ENCODE measurements around the gene NPIPA1.
"Not testable (repeated sequence)": the region's sequence is repeated elsewhere in the genome, so short reads cannot be mapped to it uniquely, and the experiment has no call there.

Gene NPIPA1

GRCh38 chr16:14963281-14964173, 26.3 kb downstream of the NPIPA1 start:
- H3K36me3 ChIP-seq, result no peaks in the 10 kb centered on the region
- H3K27me3 ChIP-seq, result no peaks in the 10 kb centered on the region
- no peaks in the 10 kb centered on the region for H3K9me3 ChIP-seq
- H3K4me1 ChIP-seq, result no peaks in the 10 kb centered on the region
- no peak overlapping the region for H3K27ac ChIP-seq
- H3K4me3 ChIP-seq, result no peak overlapping the region
- intact Hi-C loops (cut with DNase I; ENCODE audit: low total_unique reads), result no loop called here
- no peak for TF ChIP-seq CTCF (IDR thresholded peaks at IDR 0.05)
- peak in 1 of 2 donors; percentile 61 for DNase-seq

GRCh38 chr16:14965328-14965727, 28.1 kb downstream of the NPIPA1 start:
- no peaks in the 10 kb centered on the region for H3K27me3 ChIP-seq
- peak in 1 of 2 donors; percentile 63 for DNase-seq
- no peaks in the 10 kb centered on the region for H3K36me3 ChIP-seq
- intact Hi-C loops (cut with DNase I; ENCODE audit: low total_unique reads), result no loop called here
- no peaks in the 10 kb centered on the region for H3K9me3 ChIP-seq
- TF ChIP-seq CTCF (IDR thresholded peaks at IDR 0.05), result no peak
- no peak overlapping the region for H3K4me3 ChIP-seq
- H3K27ac ChIP-seq, result no peak overlapping the region
- H3K4me1 ChIP-seq, result no peaks in the 10 kb centered on the region

- H3K4me1 ChIP-seq; H3K9me3 ChIP-seq; DNase-seq; H3K27me3 ChIP-seq; H3K4me3 ChIP-seq; H3K27ac ChIP-seq; H3K36me3 ChIP-seq; intact Hi-C loops (cut with DNase I; ENCODE audit: low total_unique reads): not testable (repeated sequence)
Observed at GRCh38 chr16:14969795-14970194, 32.6 kb downstream of the NPIPA1 start.

GRCh38 chr16:14971621-14972228, 34.5 kb downstream of the NPIPA1 start:
- DNase-seq; intact Hi-C loops (cut with DNase I; ENCODE audit: low total_unique reads); H3K27ac ChIP-seq; H3K9me3 ChIP-seq; H3K4me3 ChIP-seq; H3K27me3 ChIP-seq; H3K36me3 ChIP-seq: not testable (repeated sequence)
- peaks cover 0 to 19% (median 1%) of the 10 kb centered on the region in 4 donors for H3K4me1 ChIP-seq

- H3K27ac ChIP-seq, result peak overlapping the region; percentile 81 to 86
- H3K27me3 ChIP-seq; DNase-seq; H3K36me3 ChIP-seq; intact Hi-C loops (cut with DNase I; ENCODE audit: low total_unique reads); H3K9me3 ChIP-seq: not testable (repeated sequence)
- H3K4me3 ChIP-seq, result peak overlapping the region; percentile 60 to 61
- peaks cover 0 to 24% (median 1%) of the 10 kb centered on the region in 4 donors for H3K4me1 ChIP-seq
Observed at GRCh38 chr16:14973785-14974322, 36.6 kb downstream of the NPIPA1 start.

- Histone ChIP-seq H3K27ac (peak overlapping the region; percentile 81 to 86), H3K4me1 (peaks cover 0 to 29% (median 1%) of the 10 kb centered on the region in 4 donors), H3K4me3 (peak overlapping the region; percentile 60 to 61)
- H3K27me3 ChIP-seq; H3K9me3 ChIP-seq; intact Hi-C loops (cut with DNase I; ENCODE audit: low total_unique reads); H3K36me3 ChIP-seq; DNase-seq: not testable (repeated sequence)
Observed at GRCh38 chr16:14974331-14974655, 37.0 kb downstream of the NPIPA1 start.

GRCh38 chr16:14974656-14975417, 37.6 kb downstream of the NPIPA1 start, which contains the start of gene PDXDC1:
Gene PDXDC1, plus strand, starts transcription at chr16:14975026. Its CDS starts 174 bp downstream, at chr16:14975200.
- H3K27me3 ChIP-seq; intact Hi-C loops (cut with DNase I; ENCODE audit: low total_unique reads); H3K9me3 ChIP-seq; H3K36me3 ChIP-seq: not testable (repeated sequence)
- peak within 1 kb of the TSS; percentile 60 to 61 for H3K4me3 ChIP-seq
- H3K4me1 ChIP-seq, result peaks cover 0 to 34% (median 1%) of the 10 kb centered on the region in 4 donors
- DNase-seq, result peak; percentile 93 to 97
- H3K27ac ChIP-seq, result peak within 1 kb of the TSS; percentile 81 to 86
- TF ChIP-seq CTCF (IDR thresholded peaks at IDR 0.05), result peak in 1 of 2 experiments; percentile 5

Measured in tibial artery (tissue), 4 donors.